ENCODE data around the gene GPATCH8.

GRCh38 chr17:44492706-44493272, 10.4 kb downstream of the GPATCH8 start:
- TF ChIP-seq POLR2A (IDR thresholded peaks at IDR 0.05; ENCODE audit: low read length) (no peak), GATA1 (IDR thresholded peaks at IDR 0.05; ENCODE audit: low read depth, low read length) (no peak)
